Uterus (tissue), 4 donors: ENCODE data around the gene ABCC11. TPM values are rescaled to one million over a fixed set of nuclear protein-coding genes. Genes with fewer than 3 reads are reported as not detected.

Experiments
- DNase-seq, 2 donors: peaks; one replicate each; pipeline ENCODE4 v3.0.0-alpha.2; 2019 to 2020
- H3K27ac ChIP-seq, 2 donors: fragments of 200-600 bp; sonication (generic); 1 replicate in 1 of 2; 2 replicates in 1 of 2; pipeline ENCODE4 v1.5.1; 2016 to 2018
- H3K27me3 ChIP-seq, 2 donors: fragments of 200-600 bp; sonication (generic); one replicate each; pipeline ENCODE4 v1.5.1; 2018 to 2019; ENCODE audit warnings: control low read depth in 1 of 2
- H3K36me3 ChIP-seq, 2 donors: fragments of 200-600 bp; sonication (generic); one replicate each; pipeline ENCODE4 v1.5.1; 2019; ENCODE audit warnings: control low read depth in 1 of 2
- H3K4me1 ChIP-seq, 2 donors: fragments of 200-600 bp; sonication (generic); one replicate each; pipeline ENCODE4 v1.5.1; 2018 to 2019; ENCODE audit warnings: control low read depth in 1 of 2
- H3K4me3 ChIP-seq, 2 donors: fragments of 200-600 bp; sonication (generic); 1 replicate in 1 of 2; 2 replicates in 1 of 2; pipeline ENCODE4 v1.5.1; 2018 to 2019; ENCODE audit warnings: mild to moderate bottlenecking in 1 of 2
- H3K9me3 ChIP-seq, 2 donors: fragments of 200-600 bp; sonication (generic); one replicate each; pipeline ENCODE4 v1.5.1; 2019; ENCODE audit warnings: control low read depth in 1 of 2
- CTCF ChIP-seq, 4 experiments: fragments of 200-600 bp in 2 of 4; fragments of 450-650 bp in 2 of 4; sonication (generic) in 2 of 4; IDR thresholded peaks; one replicate each; pipeline ENCODE4 v1.5.1; 2016 to 2019; ENCODE audit warnings: antibody characterized with exemption in 4 of 4, mild to moderate bottlenecking in 2 of 4, moderate library complexity in 1 of 4
- POLR2A ChIP-seq, 2 donors: fragments of 450-650 bp; IDR thresholded peaks; one replicate each; pipeline ENCODE4 v1.6.1; 2016; ENCODE audit warnings: antibody characterized with exemption in 2 of 2, mild to moderate bottlenecking in 1 of 2, moderate library complexity in 1 of 2
- intact Hi-C: fragments of 100-400 bp; cut with DNase I; formaldehyde crosslinking; loops from one replicate; pipeline ENCODE4 v1.15.1; 2023; ENCODE audit warnings: low total_unique reads
- total RNA-seq, 4 donors: library from RNA; depleted of rRNA in 3 of 4; stranded (reverse); fragments of >200 nt in 3 of 4; gene quantifications; one replicate each; pipeline versions ENCODE4 v1.1.0 to v1.2.4, GENCODE V29; 2014 to 2023
- donor health status: DM: yes; HTN: yes; CAD: no.

ABCC11 gene
- total RNA-seq, 4 donors from 2014 or later = 0.48 TPM; not detected in 3

DNA sequence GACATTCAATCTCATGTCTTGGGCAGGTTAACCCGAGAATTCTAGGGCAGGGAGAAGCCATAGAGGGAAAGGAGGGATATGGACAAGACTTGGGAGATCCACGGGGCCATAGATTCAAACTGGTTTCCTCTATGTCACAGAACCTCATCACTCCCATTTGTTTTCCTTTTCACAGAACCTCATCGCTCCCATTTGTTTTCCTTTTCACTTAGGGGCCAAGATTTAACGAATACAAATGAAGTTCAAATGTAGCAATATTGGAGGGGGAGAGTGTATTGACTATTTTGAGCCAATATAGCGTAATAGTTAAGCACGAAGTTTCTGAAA lies 42.6 kb downstream of the ABCC11 start:
- DNase-seq = no peak
- no peaks in the 10 kb centered on the region for H3K9me3 ChIP-seq

GRCh38 chr16:48203974-48204824 lies 43.1 kb downstream of the ABCC11 start:
- no peaks in the 10 kb centered on the region for H3K4me1 ChIP-seq
- H3K36me3 ChIP-seq = no peaks in the 10 kb centered on the region
- intact Hi-C loops = no loop called here
- H3K27ac ChIP-seq = no peak overlapping the region
- H3K27me3 ChIP-seq = no peaks in the 10 kb centered on the region
- TF ChIP-seq POLR2A (IDR thresholded peaks at IDR 0.05) (no peak), CTCF (IDR thresholded peaks at IDR 0.05) (no peak)
- H3K4me3 ChIP-seq = no peak overlapping the region
- DNase-seq = no peak
- no peaks in the 10 kb centered on the region for H3K9me3 ChIP-seq

More for the DNA sequence above, 42.6 kb downstream of the ABCC11 start:
- Histone ChIP-seq H3K36me3 (no peaks in the 10 kb centered on the region), H3K4me1 (no peaks in the 10 kb centered on the region), H3K27ac (no peak overlapping the region), H3K27me3 (no peaks in the 10 kb centered on the region), H3K4me3 (no peak overlapping the region)
- TF ChIP-seq CTCF (IDR thresholded peaks at IDR 0.05) = no peak
- TF ChIP-seq POLR2A (IDR thresholded peaks at IDR 0.05) = no peak
- intact Hi-C loops = no loop called here

DNA sequence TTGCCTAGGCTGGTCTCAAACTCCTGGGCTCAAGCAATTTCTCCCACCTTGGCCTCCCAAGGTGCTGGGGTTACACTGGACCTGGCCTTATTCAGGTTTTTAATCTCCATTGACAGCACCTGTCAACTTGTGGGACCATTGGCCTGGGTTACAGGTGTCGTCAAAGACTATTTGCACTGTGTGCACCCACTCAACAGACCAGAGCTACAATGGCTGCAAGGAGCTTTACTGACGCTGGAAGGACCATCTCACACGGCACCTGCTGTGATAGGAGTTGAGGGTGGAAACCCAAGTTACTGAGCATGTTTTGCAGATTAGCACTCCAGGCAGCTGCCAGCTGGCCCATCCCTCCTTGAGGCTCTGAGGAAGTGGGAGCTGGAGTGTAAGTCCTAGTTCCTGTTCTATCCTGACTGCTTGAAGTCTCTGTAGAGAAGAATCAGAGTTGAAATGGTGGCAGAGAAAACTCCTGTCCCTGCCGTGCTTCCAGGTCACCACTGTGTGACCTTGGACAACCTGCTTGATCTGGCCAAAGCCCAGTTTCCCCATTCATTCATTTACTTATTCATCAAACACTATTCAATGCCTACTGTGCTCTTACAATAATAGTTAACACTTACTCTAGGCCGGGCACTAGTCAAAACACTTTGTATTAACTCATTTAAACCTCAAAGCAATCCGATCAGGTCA lies 45.7 kb downstream of the ABCC11 start:
- Histone ChIP-seq H3K9me3 (no peaks in the 10 kb centered on the region), H3K4me3 (no peak overlapping the region), H3K27me3 (no peaks in the 10 kb centered on the region), H3K36me3 (no peaks in the 10 kb centered on the region), H3K27ac (no peak overlapping the region), H3K4me1 (no peaks in the 10 kb centered on the region)
- no peak for TF ChIP-seq CTCF (IDR thresholded peaks at IDR 0.05)
- intact Hi-C loops = no loop called here
- no peak for DNase-seq

- Histone ChIP-seq H3K4me1 (no peaks in the 10 kb centered on the region), H3K36me3 (no peaks in the 10 kb centered on the region), H3K27ac (no peak overlapping the region), H3K27me3 (no peaks in the 10 kb centered on the region), H3K9me3 (no peaks in the 10 kb centered on the region), H3K4me3 (no peak overlapping the region)
- TF ChIP-seq POLR2A (IDR thresholded peaks at IDR 0.05) (no peak), CTCF (IDR thresholded peaks at IDR 0.05) (no peak)
- intact Hi-C loops = no loop called here
- no peak for DNase-seq
Observed at GRCh38 chr16:48197294-48197693, 50.0 kb downstream of the ABCC11 start.

- no peaks in the 10 kb centered on the region for H3K9me3 ChIP-seq
- intact Hi-C loops = no loop called here
Observed at GRCh38 chr16:48194828-48195556, 52.3 kb downstream of the ABCC11 start.

More at GRCh38 chr16:48194828-48195556, 52.3 kb downstream of the ABCC11 start:
- no peak for DNase-seq
- Histone ChIP-seq H3K4me3 (no peak overlapping the region), H3K27ac (no peak overlapping the region), H3K4me1 (no peaks in the 10 kb centered on the region), H3K27me3 (no peaks in the 10 kb centered on the region), H3K36me3 (no peaks in the 10 kb centered on the region)
- no peak for TF ChIP-seq POLR2A (IDR thresholded peaks at IDR 0.05)
- TF ChIP-seq CTCF (IDR thresholded peaks at IDR 0.05) = no peak
